Stimulated activated CD4-positive, alpha-beta T cell treated with anti-CD3 and anti-CD28 coated beads, Interleukin-1b, Interleukin-23, amount 100 ng/mL, for 4 hours (primary cell): ENCODE measurements around the gene TRAF3IP1.
"Not testable (repeated sequence)": the region's sequence is repeated elsewhere in the genome, so short reads cannot be mapped to it uniquely, and the experiment has no call there.

ENCODE experiments used
- DNase-seq, 2 donors: peaks; one replicate each; pipeline ENCODE4 v3.0.0-alpha.2; 2020; ENCODE audit warnings: low read depth in 2 of 2

TRAF3IP1 gene

GRCh38 chr2:238380336-238380735 is 60.0 kb downstream of the TRAF3IP1 start:
- no peak for DNase-seq

GRCh38 chr2:238380785-238381184 is 60.5 kb downstream of the TRAF3IP1 start:
- no peak for DNase-seq

- DNase-seq, result no peak
Measured at GRCh38 chr2:238381341-238382115, 61.2 kb downstream of the TRAF3IP1 start.

- DNase-seq, result no peak
Measured at GRCh38 chr2:238382381-238382781, 62.1 kb downstream of the TRAF3IP1 start.

GRCh38 chr2:238383135-238383534 is 62.8 kb downstream of the TRAF3IP1 start:
- no peak for DNase-seq

- no peak for DNase-seq
Measured at GRCh38 chr2:238383743-238384380, 63.5 kb downstream of the TRAF3IP1 start.

- no peak for DNase-seq
Measured at GRCh38 chr2:238387332-238387731, 67.0 kb downstream of the TRAF3IP1 start.

- DNase-seq, result no peak
Measured at GRCh38 chr2:238388794-238389193, 68.5 kb downstream of the TRAF3IP1 start.

GRCh38 chr2:238389988-238390589 is 69.8 kb downstream of the TRAF3IP1 start:
- DNase-seq, result no peak

GRCh38 chr2:238391042-238391689 is 70.8 kb downstream of the TRAF3IP1 start:
- no peak for DNase-seq

- DNase-seq, result no peak
Measured at GRCh38 chr2:238396663-238397062, 76.3 kb downstream of the TRAF3IP1 start.

GRCh38 chr2:238397356-238397755 is 77.0 kb downstream of the TRAF3IP1 start:
- DNase-seq, result no peak

GRCh38 chr2:238398577-238398976 is 78.3 kb downstream of the TRAF3IP1 start:
- DNase-seq, result no peak

GRCh38 chr2:238399094-238399493 is 78.8 kb downstream of the TRAF3IP1 start:
- DNase-seq, result no peak

- no peak for DNase-seq
Measured at GRCh38 chr2:238401551-238401950, 81.2 kb downstream of the TRAF3IP1 start.

- no peak for DNase-seq
Measured at GRCh38 chr2:238403632-238404405, 83.5 kb downstream of the TRAF3IP1 start.

- DNase-seq, result no peak
Measured at GRCh38 chr2:238404406-238405216, 84.3 kb downstream of the TRAF3IP1 start.

- DNase-seq, result not testable (repeated sequence)
Measured at GRCh38 chr2:238405217-238405555, 84.9 kb downstream of the TRAF3IP1 start.

GRCh38 chr2:238406221-238406997 is 86.1 kb downstream of the TRAF3IP1 start:
- no peak for DNase-seq

GRCh38 chr2:238406998-238407285 is 86.6 kb downstream of the TRAF3IP1 start:
- DNase-seq, result no peak
